ENCODE data around the gene SV2B. TPM values are rescaled to one million over a fixed set of nuclear protein-coding genes. Genes with fewer than 3 reads are reported as not detected.
A peak's percentile ranks its signal among the peaks of the same experiment; 100 is the strongest.

The SV2B gene
- total and polyA plus RNA-seq, 2 donors = 1.7 to 3.2 TPM

GRCh38 chr15:91099616-91099994, 452 bp upstream of the SV2B start:
- WGBS = 3% methylated on average over 22 of the region's 22 CpGs
- DNase-seq (ENCODE audit: low read depth in 6 of 9, low spot score in 9 of 9) = peak in 1 of 9 donors; percentile 9
- H3K9me3 ChIP-seq (ENCODE audit: control insufficient read depth in 2 of 2, insufficient read depth in 1 of 2, low read length in 1 of 2) = peaks cover 0 to 3% of the 10 kb centered on the region in 2 donors
- no peak overlapping the region for H3K27ac ChIP-seq (ENCODE audit: low read depth in 1 of 2, low read length in 1 of 2)
- no peaks in the 10 kb centered on the region for H3K36me3 ChIP-seq (ENCODE audit: control insufficient read depth in 2 of 2, insufficient read depth in 2 of 2, low read length in 1 of 2)
- H3K4me3 ChIP-seq (ENCODE audit: low read length in 2 of 2) = peak overlapping the region in 1 of 2 donors; percentile 37
- H3K4me1 ChIP-seq (ENCODE audit: control insufficient read depth in 2 of 2, insufficient read depth in 2 of 2, low read length in 2 of 2) = peaks cover 2 to 4% of the 10 kb centered on the region in 2 donors
- peaks cover 34 to 73% of the 10 kb centered on the region in 2 donors for H3K27me3 ChIP-seq (ENCODE audit: control insufficient read depth in 2 of 2, insufficient read depth in 1 of 2, low read length in 1 of 2)

- Histone ChIP-seq H3K4me3 (ENCODE audit: low read length in 2 of 2) (peak overlapping the region; percentile 7 to 37), H3K27me3 (ENCODE audit: control insufficient read depth in 2 of 2, insufficient read depth in 1 of 2, low read length in 1 of 2) (peaks cover 34 to 79% of the 10 kb centered on the region in 2 donors), H3K36me3 (ENCODE audit: control insufficient read depth in 2 of 2, insufficient read depth in 2 of 2, low read length in 1 of 2) (no peaks in the 10 kb centered on the region), H3K27ac (ENCODE audit: low read depth in 1 of 2, low read length in 1 of 2) (no peak overlapping the region), H3K9me3 (ENCODE audit: control insufficient read depth in 2 of 2, insufficient read depth in 1 of 2, low read length in 1 of 2) (peaks cover 0 to 3% of the 10 kb centered on the region in 2 donors), H3K4me1 (ENCODE audit: control insufficient read depth in 2 of 2, insufficient read depth in 2 of 2, low read length in 2 of 2) (peaks cover 2 to 4% of the 10 kb centered on the region in 2 donors)
- 18% methylated on average over 18 of the region's 18 CpGs for whole genome bisulfite sequencing
- no peak for DNase-seq (ENCODE audit: low read depth in 6 of 9, low spot score in 9 of 9)
These were observed 954 bp downstream of the SV2B start for GRCh38 chr15:91100814-91101607.

- WGBS = 93% methylated on average over 5 of the region's 5 CpGs
- Histone ChIP-seq H3K36me3 (ENCODE audit: control insufficient read depth in 2 of 2, insufficient read depth in 2 of 2, low read length in 1 of 2) (no peaks in the 10 kb centered on the region), H3K9me3 (ENCODE audit: control insufficient read depth in 2 of 2, insufficient read depth in 1 of 2, low read length in 1 of 2) (peaks cover 0 to 3% of the 10 kb centered on the region in 2 donors), H3K27ac (ENCODE audit: low read depth in 1 of 2, low read length in 1 of 2) (no peak overlapping the region), H3K27me3 (ENCODE audit: control insufficient read depth in 2 of 2, insufficient read depth in 1 of 2, low read length in 1 of 2) (peaks cover 34 to 79% of the 10 kb centered on the region in 2 donors), H3K4me1 (ENCODE audit: control insufficient read depth in 2 of 2, insufficient read depth in 2 of 2, low read length in 2 of 2) (peaks cover 2 to 4% of the 10 kb centered on the region in 2 donors), H3K4me3 (ENCODE audit: low read length in 2 of 2) (no peak overlapping the region)
- no peak for DNase-seq (ENCODE audit: low read depth in 6 of 9, low spot score in 9 of 9)
These were observed 1.5 kb downstream of the SV2B start for GRCh38 chr15:91101608-91101920.

GRCh38 chr15:91102546-91103330, 2.7 kb downstream of the SV2B start:
- Histone ChIP-seq H3K4me1 (ENCODE audit: control insufficient read depth in 2 of 2, insufficient read depth in 2 of 2, low read length in 2 of 2) (peaks cover 2 to 4% of the 10 kb centered on the region in 2 donors), H3K36me3 (ENCODE audit: control insufficient read depth in 2 of 2, insufficient read depth in 2 of 2, low read length in 1 of 2) (no peaks in the 10 kb centered on the region), H3K4me3 (ENCODE audit: low read length in 2 of 2) (no peak overlapping the region), H3K27me3 (ENCODE audit: control insufficient read depth in 2 of 2, insufficient read depth in 1 of 2, low read length in 1 of 2) (peaks cover 34 to 74% of the 10 kb centered on the region in 2 donors), H3K9me3 (ENCODE audit: control insufficient read depth in 2 of 2, insufficient read depth in 1 of 2, low read length in 1 of 2) (peaks cover 0 to 3% of the 10 kb centered on the region in 2 donors), H3K27ac (ENCODE audit: low read depth in 1 of 2, low read length in 1 of 2) (no peak overlapping the region)
- 61% methylated on average over 6 of the region's 6 CpGs for WGBS
- no peak for DNase-seq (ENCODE audit: low read depth in 6 of 9, low spot score in 9 of 9)

- Histone ChIP-seq H3K27ac (ENCODE audit: low read depth in 1 of 2, low read length in 1 of 2) (no peak overlapping the region), H3K9me3 (ENCODE audit: control insufficient read depth in 2 of 2, insufficient read depth in 1 of 2, low read length in 1 of 2) (no peaks in the 10 kb centered on the region), H3K4me1 (ENCODE audit: control insufficient read depth in 2 of 2, insufficient read depth in 2 of 2, low read length in 2 of 2) (peaks cover 2 to 4% of the 10 kb centered on the region in 2 donors), H3K4me3 (ENCODE audit: low read length in 2 of 2) (no peak overlapping the region), H3K36me3 (ENCODE audit: control insufficient read depth in 2 of 2, insufficient read depth in 2 of 2, low read length in 1 of 2) (no peaks in the 10 kb centered on the region), H3K27me3 (ENCODE audit: control insufficient read depth in 2 of 2, insufficient read depth in 1 of 2, low read length in 1 of 2) (peaks cover 28 to 60% of the 10 kb centered on the region in 2 donors)
- WGBS = 98% methylated on average over 1 of the region's 1 CpG
- DNase-seq (ENCODE audit: low read depth in 6 of 9, low spot score in 9 of 9) = no peak
These were observed 4.1 kb downstream of the SV2B start for GRCh38 chr15:91104111-91104510.

- Histone ChIP-seq H3K9me3 (ENCODE audit: control insufficient read depth in 2 of 2, insufficient read depth in 1 of 2, low read length in 1 of 2) (no peaks in the 10 kb centered on the region), H3K27ac (ENCODE audit: low read depth in 1 of 2, low read length in 1 of 2) (no peak overlapping the region), H3K4me3 (ENCODE audit: low read length in 2 of 2) (no peak overlapping the region), H3K36me3 (ENCODE audit: control insufficient read depth in 2 of 2, insufficient read depth in 2 of 2, low read length in 1 of 2) (no peaks in the 10 kb centered on the region), H3K27me3 (ENCODE audit: control insufficient read depth in 2 of 2, insufficient read depth in 1 of 2, low read length in 1 of 2) (peaks cover 0 to 23% of the 10 kb centered on the region in 2 donors), H3K4me1 (ENCODE audit: control insufficient read depth in 2 of 2, insufficient read depth in 2 of 2, low read length in 2 of 2) (no peaks in the 10 kb centered on the region)
- 88% methylated on average over 4 of the region's 4 CpGs for WGBS
- no peak for DNase-seq (ENCODE audit: low read depth in 6 of 9, low spot score in 9 of 9)
These were observed 8.4 kb downstream of the SV2B start for GRCh38 chr15:91108421-91108820.

- WGBS = 96% methylated on average over 6 of the region's 6 CpGs
- Histone ChIP-seq H3K9me3 (ENCODE audit: control insufficient read depth in 2 of 2, insufficient read depth in 1 of 2, low read length in 1 of 2) (no peaks in the 10 kb centered on the region), H3K36me3 (ENCODE audit: control insufficient read depth in 2 of 2, insufficient read depth in 2 of 2, low read length in 1 of 2) (no peaks in the 10 kb centered on the region), H3K27me3 (ENCODE audit: control insufficient read depth in 2 of 2, insufficient read depth in 1 of 2, low read length in 1 of 2) (peaks cover 0 to 14% of the 10 kb centered on the region in 2 donors), H3K27ac (ENCODE audit: low read depth in 1 of 2, low read length in 1 of 2) (no peak overlapping the region), H3K4me3 (ENCODE audit: low read length in 2 of 2) (no peak overlapping the region), H3K4me1 (ENCODE audit: control insufficient read depth in 2 of 2, insufficient read depth in 2 of 2, low read length in 2 of 2) (no peaks in the 10 kb centered on the region)
- DNase-seq (ENCODE audit: low read depth in 6 of 9, low spot score in 9 of 9) = no peak
These were observed 9.8 kb downstream of the SV2B start for GRCh38 chr15:91109885-91110284.

GRCh38 chr15:91110407-91110806, 10.3 kb downstream of the SV2B start:
- Histone ChIP-seq H3K4me1 (ENCODE audit: control insufficient read depth in 2 of 2, insufficient read depth in 2 of 2, low read length in 2 of 2) (no peaks in the 10 kb centered on the region), H3K9me3 (ENCODE audit: control insufficient read depth in 2 of 2, insufficient read depth in 1 of 2, low read length in 1 of 2) (no peaks in the 10 kb centered on the region), H3K27me3 (ENCODE audit: control insufficient read depth in 2 of 2, insufficient read depth in 1 of 2, low read length in 1 of 2) (peaks cover 0 to 10% of the 10 kb centered on the region in 2 donors), H3K27ac (ENCODE audit: low read depth in 1 of 2, low read length in 1 of 2) (no peak overlapping the region), H3K4me3 (ENCODE audit: low read length in 2 of 2) (no peak overlapping the region), H3K36me3 (ENCODE audit: control insufficient read depth in 2 of 2, insufficient read depth in 2 of 2, low read length in 1 of 2) (no peaks in the 10 kb centered on the region)
- 92% methylated on average over 11 of the region's 11 CpGs for WGBS
- DNase-seq (ENCODE audit: low read depth in 6 of 9, low spot score in 9 of 9) = no peak

- Histone ChIP-seq H3K9me3 (ENCODE audit: control insufficient read depth in 2 of 2, insufficient read depth in 1 of 2, low read length in 1 of 2) (no peaks in the 10 kb centered on the region), H3K4me1 (ENCODE audit: control insufficient read depth in 2 of 2, insufficient read depth in 2 of 2, low read length in 2 of 2) (no peaks in the 10 kb centered on the region), H3K36me3 (ENCODE audit: control insufficient read depth in 2 of 2, insufficient read depth in 2 of 2, low read length in 1 of 2) (no peaks in the 10 kb centered on the region), H3K27me3 (ENCODE audit: control insufficient read depth in 2 of 2, insufficient read depth in 1 of 2, low read length in 1 of 2) (peaks cover 0 to 4% of the 10 kb centered on the region in 2 donors), H3K4me3 (ENCODE audit: low read length in 2 of 2) (no peak overlapping the region), H3K27ac (ENCODE audit: low read depth in 1 of 2, low read length in 1 of 2) (no peak overlapping the region)
- 75% methylated on average over 6 of the region's 6 CpGs for WGBS
- DNase-seq (ENCODE audit: low read depth in 6 of 9, low spot score in 9 of 9) = no peak
These were observed 13.0 kb downstream of the SV2B start for GRCh38 chr15:91113030-91113429.
